Nephron progenitor cell (in vitro differentiated cells): ENCODE results near the gene RIMBP2.
A peak's percentile ranks its signal among the peaks of the same experiment; 100 is the strongest.

Experiments
- DNase-seq: peaks from one replicate; pipeline ENCODE4 v3.0.0; 2021
- H3K27ac Mint-ChIP-seq: 2 replicates; pipeline ENCODE4 v1.8.0; 2021; ENCODE audit warnings: mild to moderate bottlenecking, moderate library complexity, mixed read lengths
- H3K27me3 Mint-ChIP-seq: 2 replicates; pipeline ENCODE4 v1.8.0; 2021; ENCODE audit warnings: mild to moderate bottlenecking, low read depth, mixed read lengths; ENCODE audit not compliant: poor library complexity
- H3K36me3 Mint-ChIP-seq: 2 replicates; pipeline ENCODE4 v1.8.0; 2021; ENCODE audit warnings: low read depth, mixed read lengths
- H3K4me1 Mint-ChIP-seq: 2 replicates; pipeline ENCODE4 v1.8.0; 2021; ENCODE audit warnings: mixed read lengths
- H3K4me3 Mint-ChIP-seq: 2 replicates; pipeline ENCODE4 v1.8.0; 2021; ENCODE audit warnings: mild to moderate bottlenecking, moderate library complexity, mixed read lengths
- H3K9me3 Mint-ChIP-seq: 2 replicates; pipeline ENCODE4 v1.8.0; 2021; ENCODE audit warnings: mild to moderate bottlenecking, moderate library complexity, mixed read lengths
- CTCF ChIP-seq: fragments of 200-600 bp; sonication (generic); IDR thresholded peaks from 2 replicates; pipeline ENCODE4 v1.5.0; 2021; ENCODE audit warnings: antibody characterized with exemption

RIMBP2 gene

DNA sequence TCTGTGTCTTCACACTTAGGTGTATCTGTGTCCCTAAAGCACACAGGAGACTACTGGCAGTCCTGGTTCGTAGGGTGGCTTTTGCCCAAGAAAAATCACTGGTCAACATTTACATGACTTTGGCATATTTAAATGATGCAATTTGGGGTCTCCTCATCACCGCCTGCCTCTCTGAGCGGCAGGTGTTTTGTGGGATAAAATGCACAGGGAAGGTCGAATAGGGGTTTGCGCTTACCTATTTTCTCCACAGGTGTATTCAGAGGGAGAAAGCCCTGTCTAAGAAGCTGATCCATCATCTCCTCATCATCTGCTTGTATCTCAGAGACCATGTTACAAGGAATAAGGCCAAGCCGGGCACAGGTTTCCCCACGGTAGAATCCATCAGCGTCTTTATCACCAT lies 303.7 kb downstream of the RIMBP2 start:
- H3K36me3 Mint-ChIP-seq, result no peaks in the 10 kb centered on the region
- H3K9me3 Mint-ChIP-seq, result no peaks in the 10 kb centered on the region
- no peak overlapping the region for H3K27ac Mint-ChIP-seq
- H3K4me3 Mint-ChIP-seq, result no peak overlapping the region
- TF ChIP-seq CTCF, result no peak
- DNase-seq, result no peak
- peaks cover 22% of the 10 kb centered on the region for H3K27me3 Mint-ChIP-seq
- H3K4me1 Mint-ChIP-seq, result no peaks in the 10 kb centered on the region

DNA sequence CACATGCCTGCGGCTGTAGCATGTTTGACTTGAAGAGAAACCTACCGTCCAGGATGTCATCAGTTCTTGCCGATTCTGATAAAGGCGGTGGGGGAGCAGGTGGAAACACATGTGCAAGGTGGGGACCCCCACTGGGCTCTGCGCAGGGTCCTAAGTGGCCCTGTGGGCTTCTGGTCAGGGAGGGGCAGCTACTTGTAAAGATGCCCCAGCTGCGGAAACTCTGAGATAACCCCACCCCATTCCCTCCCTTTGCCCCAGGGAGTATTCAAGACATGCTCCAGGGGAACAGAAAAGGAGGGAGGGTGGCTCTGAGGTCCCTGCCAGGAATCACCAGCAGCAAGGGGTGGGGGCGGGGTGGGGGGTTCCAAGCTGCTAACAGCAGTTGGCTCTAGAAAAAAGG lies 310.8 kb downstream of the RIMBP2 start:
- no peak overlapping the region for H3K4me3 Mint-ChIP-seq
- peaks cover 6% of the 10 kb centered on the region for H3K27me3 Mint-ChIP-seq
- H3K27ac Mint-ChIP-seq, result no peak overlapping the region
- H3K4me1 Mint-ChIP-seq, result no peaks in the 10 kb centered on the region
- H3K36me3 Mint-ChIP-seq, result no peaks in the 10 kb centered on the region
- DNase-seq, result no peak
- no peaks in the 10 kb centered on the region for H3K9me3 Mint-ChIP-seq
- no peak for TF ChIP-seq CTCF

GRCh38 chr12:130401703-130402102 lies 314.4 kb downstream of the RIMBP2 start:
- peak; percentile 28 for TF ChIP-seq CTCF
- Mint-ChIP-seq H3K27ac (no peak overlapping the region), H3K27me3 (peaks cover 6% of the 10 kb centered on the region), H3K36me3 (no peaks in the 10 kb centered on the region), H3K4me3 (no peak overlapping the region), H3K9me3 (no peaks in the 10 kb centered on the region), H3K4me1 (no peaks in the 10 kb centered on the region)
- DNase-seq, result no peak

DNA sequence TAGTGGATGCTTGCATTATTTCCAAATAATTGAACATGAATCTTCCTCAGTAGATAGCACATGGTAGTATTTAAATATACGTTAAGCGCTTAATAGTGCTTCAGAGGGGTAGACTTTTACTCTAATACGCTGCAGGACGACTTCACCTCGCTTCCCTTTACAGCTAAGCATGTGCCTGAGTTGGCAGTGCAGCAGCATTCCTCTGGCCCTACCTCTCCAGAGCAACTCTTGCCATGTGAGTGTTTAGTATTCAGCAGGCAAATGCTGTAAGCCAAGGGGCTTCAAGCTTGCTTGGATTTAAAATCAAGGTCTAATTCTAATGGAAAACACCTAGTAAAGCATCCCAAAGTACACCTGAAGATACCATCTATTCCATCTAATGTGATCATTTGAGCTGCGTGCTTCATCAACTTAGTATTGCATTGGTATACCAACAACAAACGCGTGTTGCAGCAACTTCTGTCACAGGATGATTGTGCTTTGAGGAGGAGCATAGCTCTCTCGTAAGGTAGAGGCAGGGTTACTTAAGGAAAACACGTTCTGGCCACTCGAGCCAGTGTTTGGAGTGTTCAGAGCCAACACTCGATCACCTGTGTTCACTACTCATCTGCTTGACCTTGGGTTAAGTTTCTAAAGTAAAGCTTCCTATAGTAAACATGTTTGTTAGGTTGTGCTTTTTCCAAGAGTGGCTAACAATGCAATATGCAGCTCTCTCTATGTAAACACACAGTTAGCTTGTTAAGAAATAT lies 317.8 kb downstream of the RIMBP2 start:
- Mint-ChIP-seq H3K27ac (no peak overlapping the region), H3K4me1 (peaks cover 7% of the 10 kb centered on the region), H3K27me3 (peaks cover 3% of the 10 kb centered on the region), H3K4me3 (no peak overlapping the region), H3K9me3 (no peaks in the 10 kb centered on the region), H3K36me3 (no peaks in the 10 kb centered on the region)
- no peak for DNase-seq
- no peak for TF ChIP-seq CTCF

GRCh38 chr12:130396667-130397066 lies 319.4 kb downstream of the RIMBP2 start:
- no peak overlapping the region for H3K27ac Mint-ChIP-seq
- TF ChIP-seq CTCF, result no peak
- no peaks in the 10 kb centered on the region for H3K36me3 Mint-ChIP-seq
- no peak overlapping the region for H3K4me3 Mint-ChIP-seq
- H3K4me1 Mint-ChIP-seq, result peaks cover 7% of the 10 kb centered on the region
- no peaks in the 10 kb centered on the region for H3K27me3 Mint-ChIP-seq
- no peaks in the 10 kb centered on the region for H3K9me3 Mint-ChIP-seq
- DNase-seq, result no peak

DNA sequence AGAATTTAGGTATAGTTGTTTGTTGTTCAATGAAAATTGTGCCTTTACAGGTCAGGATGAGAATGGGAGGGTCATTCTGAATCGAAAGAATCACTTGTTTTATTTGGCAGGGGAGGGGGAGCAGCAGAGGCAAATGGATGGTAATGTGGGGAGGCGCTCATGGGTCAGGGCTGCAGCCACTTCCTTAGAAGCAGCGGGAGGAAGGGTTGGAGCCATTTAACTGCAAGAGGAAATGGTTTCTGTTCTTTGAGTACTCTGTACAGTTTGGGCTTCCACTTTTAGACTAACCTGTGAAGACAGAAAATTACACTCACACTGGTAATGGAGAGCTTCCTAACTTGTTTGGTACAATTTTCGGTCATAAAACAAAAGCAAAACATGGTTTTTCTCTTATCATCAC lies 321.2 kb downstream of the RIMBP2 start:
- Mint-ChIP-seq H3K4me1 (peaks cover 7% of the 10 kb centered on the region), H3K27ac (no peak overlapping the region), H3K27me3 (peaks cover 3% of the 10 kb centered on the region), H3K9me3 (peaks cover 4% of the 10 kb centered on the region), H3K4me3 (no peak overlapping the region), H3K36me3 (no peaks in the 10 kb centered on the region)
- TF ChIP-seq CTCF, result no peak
- no peak for DNase-seq
